CD4-positive, alpha-beta T cell (primary cell): ENCODE results near the gene ACAP2. TPM values are rescaled to one million over a fixed set of nuclear protein-coding genes. Genes with fewer than 3 reads are reported as not detected.

Source experiments
- ATAC-seq: fragments of 200-7000 bp; cut with Tn5 transposase; one replicate; pipeline ENCODE4 v1.10.0; 2022; ENCODE audit warnings: mild to moderate bottlenecking; ENCODE audit not compliant: poor library complexity
- CTCF ChIA-PET: fragments of 350-600 bp; sonication (Branson Sonifier 250); formaldehyde crosslinking; loops from one replicate; lab custom pipeline; 2021; ENCODE audit warnings: antibody characterized with exemption, inconsistent platforms; lab: Charles Lee
- POLR2A ChIA-PET: fragments of 350-600 bp; sonication (Branson Sonifier 250); formaldehyde crosslinking; loops from one replicate; lab custom pipeline; 2021; ENCODE audit warnings: antibody characterized with exemption, inconsistent platforms; lab: Charles Lee
- DNase-seq, 14 experiments: peaks; one replicate each; pipeline ENCODE4 v3.0.0-alpha.2; 2013 to 2020; ENCODE audit warnings: mixed read lengths in 2 of 14
- H3K27ac ChIP-seq, 2 donors: one replicate each; pipeline versions ENCODE4 v1.5.1 to v1.7.0; 2013; ENCODE audit warnings: low read length in 2 of 2, low read depth in 1 of 2, mild to moderate bottlenecking in 1 of 2
- H3K27me3 ChIP-seq, 2 experiments: 1 replicate in 1 of 2; 2 replicates in 1 of 2; pipeline versions ENCODE4 v1.6.1 to v1.7.0; 2013; ENCODE audit warnings: low read length in 2 of 2, control low read depth in 1 of 2, mild to moderate bottlenecking in 1 of 2, moderate library complexity in 1 of 2; ENCODE audit not compliant: insufficient read depth in 2 of 2, control insufficient read depth in 1 of 2
- H3K36me3 ChIP-seq: one replicate; pipeline ENCODE4 v1.6.1; 2013; ENCODE audit warnings: low read length, control low read depth; ENCODE audit not compliant: insufficient read depth
- H3K4me1 ChIP-seq: one replicate; pipeline ENCODE4 v1.6.1; 2013; ENCODE audit warnings: low read length, control low read depth; ENCODE audit not compliant: insufficient read depth
- H3K4me3 ChIP-seq: one replicate; pipeline ENCODE4 v1.5.1; 2013; ENCODE audit warnings: mild to moderate bottlenecking, low read length, moderate library complexity
- H3K9me3 ChIP-seq, 2 experiments: 1 replicate in 1 of 2; 2 replicates in 1 of 2; pipeline versions ENCODE4 v1.6.1 to v1.7.0; 2013; ENCODE audit warnings: low read length in 2 of 2, mild to moderate bottlenecking in 2 of 2, control low read depth in 1 of 2, moderate library complexity in 1 of 2; ENCODE audit not compliant: control insufficient read depth in 1 of 2, insufficient read depth in 1 of 2
- H3K27ac Mint-ChIP-seq: one replicate; pipeline ENCODE4 v1.8.0; 2020; ENCODE audit warnings: mixed read lengths
- H3K27me3 Mint-ChIP-seq: one replicate; pipeline ENCODE4 v1.8.0; 2021; ENCODE audit warnings: mixed read lengths
- H3K36me3 Mint-ChIP-seq: one replicate; pipeline ENCODE4 v1.8.0; 2021; ENCODE audit warnings: low read depth, mixed read lengths
- H3K4me1 Mint-ChIP-seq: one replicate; pipeline ENCODE4 v1.8.0; 2021; ENCODE audit warnings: low read depth, mixed read lengths
- H3K4me3 Mint-ChIP-seq: one replicate; pipeline ENCODE4 v1.8.0; 2020; ENCODE audit warnings: mild to moderate bottlenecking, mixed read lengths
- H3K9me3 Mint-ChIP-seq: one replicate; pipeline ENCODE4 v1.8.0; 2020; ENCODE audit warnings: mixed read lengths
- intact Hi-C, 2 experiments: fragments of 100-400 bp; cut with DNase I in 1 of 2; cut with micrococcal nuclease in 1 of 2; formaldehyde crosslinking; loops; one replicate each; pipeline versions ENCODE4 v1.15.1 to v1.9.0; 2023 to 2025; cut with DNase I, micrococcal nuclease
- total RNA-seq, 174 experiments: library from RNA in 2 of 174; stranded (reverse) in 2 of 174; gene quantifications; one replicate each; pipeline ENCODE4 v1.2.3 and lab custom pipeline; 2021 to 2026
- TF ChIP-seq, protein P1 (sequence below): fragments of 200-600 bp; IDR thresholded peaks from one replicate; pipeline ENCODE4 v1.8.0; 2022; ENCODE audit warnings: antibody characterized with exemption, mild to moderate bottlenecking

ACAP2 gene
- total RNA-seq, 2 experiments from 2014 or later = 50.7 to 51.4 TPM

DNA sequence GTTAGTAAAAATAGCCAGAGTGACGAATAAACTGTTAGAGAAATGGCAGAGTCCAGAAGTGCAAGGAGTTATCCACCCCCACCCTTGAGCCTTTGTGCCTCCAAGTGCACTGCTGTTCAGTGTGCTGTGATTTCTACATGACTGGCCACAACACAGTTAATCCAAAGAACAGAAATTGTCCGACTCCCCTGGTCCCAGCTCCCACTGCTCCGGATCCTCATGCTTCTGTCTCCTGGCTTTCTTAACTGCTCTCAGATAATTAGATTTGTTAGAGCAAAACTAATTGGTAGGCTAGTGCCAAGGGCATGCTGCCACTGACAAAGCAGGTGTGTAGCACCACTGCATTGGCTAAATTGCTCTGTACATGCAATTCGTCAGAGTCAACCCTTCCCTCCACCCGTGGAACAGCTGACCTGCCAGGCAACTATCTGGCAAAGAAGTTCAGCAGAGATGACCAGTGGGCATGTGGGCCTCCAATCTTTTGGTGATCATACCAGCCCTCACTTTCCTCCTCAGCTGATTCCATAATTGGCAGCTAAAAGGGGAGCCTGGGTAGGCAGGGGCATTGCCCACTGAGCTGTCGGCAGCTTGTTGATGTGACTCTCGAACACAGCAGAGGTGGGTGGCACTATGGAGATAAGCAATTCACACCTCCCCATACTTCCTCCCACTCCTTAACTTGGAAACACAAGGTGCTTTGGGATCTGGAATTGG lies 18.9 kb upstream of the ACAP2 start:
- intact Hi-C loops = no loop called here
- ATAC-seq (no peak), DNase-seq (no peak)
- TF ChIP-seq, protein P1, sequence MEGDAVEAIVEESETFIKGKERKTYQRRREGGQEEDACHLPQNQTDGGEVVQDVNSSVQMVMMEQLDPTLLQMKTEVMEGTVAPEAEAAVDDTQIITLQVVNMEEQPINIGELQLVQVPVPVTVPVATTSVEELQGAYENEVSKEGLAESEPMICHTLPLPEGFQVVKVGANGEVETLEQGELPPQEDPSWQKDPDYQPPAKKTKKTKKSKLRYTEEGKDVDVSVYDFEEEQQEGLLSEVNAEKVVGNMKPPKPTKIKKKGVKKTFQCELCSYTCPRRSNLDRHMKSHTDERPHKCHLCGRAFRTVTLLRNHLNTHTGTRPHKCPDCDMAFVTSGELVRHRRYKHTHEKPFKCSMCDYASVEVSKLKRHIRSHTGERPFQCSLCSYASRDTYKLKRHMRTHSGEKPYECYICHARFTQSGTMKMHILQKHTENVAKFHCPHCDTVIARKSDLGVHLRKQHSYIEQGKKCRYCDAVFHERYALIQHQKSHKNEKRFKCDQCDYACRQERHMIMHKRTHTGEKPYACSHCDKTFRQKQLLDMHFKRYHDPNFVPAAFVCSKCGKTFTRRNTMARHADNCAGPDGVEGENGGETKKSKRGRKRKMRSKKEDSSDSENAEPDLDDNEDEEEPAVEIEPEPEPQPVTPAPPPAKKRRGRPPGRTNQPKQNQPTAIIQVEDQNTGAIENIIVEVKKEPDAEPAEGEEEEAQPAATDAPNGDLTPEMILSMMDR = no peak
- Histone ChIP-seq H3K4me3 (no peak overlapping the region), H3K4me1 (peaks cover 10% of the 10 kb centered on the region), H3K27ac (no peak overlapping the region), H3K27me3 (no peaks in the 10 kb centered on the region), H3K9me3 (no peaks in the 10 kb centered on the region), H3K36me3 (no peaks in the 10 kb centered on the region)
- H3K27me3 Mint-ChIP-seq = no peaks in the 10 kb centered on the region
- POLR2A ChIA-PET = interaction anchor here (0.7 kb wide), 1 partner anchor 19 kb away, joined by 4 read pairs; the partner anchor contains the start of gene ACAP2
- no peak overlapping the region for H3K4me3 Mint-ChIP-seq
- H3K27ac Mint-ChIP-seq = no peak overlapping the region
- H3K9me3 Mint-ChIP-seq = no peaks in the 10 kb centered on the region
- H3K4me1 Mint-ChIP-seq = peaks cover 18% of the 10 kb centered on the region
- CTCF ChIA-PET = no interaction called here
- no peaks in the 10 kb centered on the region for H3K36me3 Mint-ChIP-seq

DNA sequence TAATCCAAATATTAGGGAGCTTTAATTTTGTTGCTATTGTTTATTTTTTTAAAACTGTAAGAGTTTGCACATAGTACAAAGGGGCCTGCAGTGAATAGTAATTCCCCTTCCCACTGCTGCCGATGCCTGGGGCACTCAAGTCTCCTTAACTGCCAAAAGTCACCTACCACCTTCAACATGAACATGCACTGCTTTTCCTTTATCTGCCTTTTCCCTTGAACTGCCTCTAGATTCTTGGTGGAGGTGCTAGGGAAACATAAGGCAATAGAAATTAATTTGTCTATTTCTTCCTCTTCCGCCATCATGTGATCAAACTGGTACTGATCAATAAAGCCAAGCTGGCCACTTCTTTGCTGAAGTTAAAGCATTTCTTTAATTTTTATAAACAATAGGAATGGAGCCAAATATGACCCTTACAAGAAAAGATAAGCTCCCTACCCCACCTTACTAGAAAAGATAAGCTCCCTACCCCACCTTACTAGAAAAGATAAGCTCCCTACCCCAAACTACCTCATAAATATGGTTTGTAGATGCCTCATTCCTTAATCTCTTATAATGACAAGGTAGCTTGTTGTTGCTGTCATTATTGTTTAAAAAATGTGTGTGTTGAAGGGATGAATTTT lies 17.4 kb upstream of the ACAP2 start:
- CTCF ChIA-PET = no interaction called here
- Histone ChIP-seq H3K27me3 (no peaks in the 10 kb centered on the region), H3K36me3 (no peaks in the 10 kb centered on the region), H3K4me1 (peaks cover 17% of the 10 kb centered on the region), H3K4me3 (no peak overlapping the region), H3K27ac (no peak overlapping the region), H3K9me3 (no peaks in the 10 kb centered on the region)
- no peak overlapping the region for H3K4me3 Mint-ChIP-seq
- peaks cover 26% of the 10 kb centered on the region for H3K4me1 Mint-ChIP-seq
- DNase-seq (no peak), ATAC-seq (no peak)
- H3K9me3 Mint-ChIP-seq = no peaks in the 10 kb centered on the region
- POLR2A ChIA-PET = interaction anchor here (1.1 to 2.2 kb wide), 2 partner anchors 18 to 90 kb away, joined by 5 to 11 read pairs; partner anchors contain the start of gene ACAP2
- no peaks in the 10 kb centered on the region for H3K36me3 Mint-ChIP-seq
- TF ChIP-seq, protein P1 = no peak
- H3K27me3 Mint-ChIP-seq = no peaks in the 10 kb centered on the region
- peak overlapping the region; percentile 22 for H3K27ac Mint-ChIP-seq
- intact Hi-C loops = no loop called here

DNA sequence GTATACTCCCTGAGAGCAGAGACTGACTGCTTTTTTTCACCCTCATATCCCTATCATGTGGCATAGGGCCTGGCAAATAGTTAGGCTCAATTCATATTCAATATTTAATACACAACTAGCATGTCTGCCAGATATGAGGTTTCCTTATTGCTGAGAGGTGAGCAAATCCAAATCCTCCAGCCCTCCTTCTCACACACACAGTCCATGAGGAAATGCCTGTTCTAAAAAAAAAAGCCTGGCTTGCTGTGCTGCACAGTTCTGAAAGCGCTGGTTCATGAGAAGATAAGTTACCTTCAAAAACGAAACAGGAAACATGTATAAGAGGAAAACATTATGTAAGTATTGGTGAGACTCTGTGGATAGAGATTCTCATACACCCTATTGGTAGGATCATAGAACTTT lies 15.5 kb upstream of the ACAP2 start:
- peaks cover 0 to 3% of the 10 kb centered on the region in 2 experiments for H3K9me3 ChIP-seq
- H3K4me1 Mint-ChIP-seq = peaks cover 31% of the 10 kb centered on the region
- peak overlapping the region; percentile 76 for H3K4me3 Mint-ChIP-seq
- H3K27me3 Mint-ChIP-seq = no peaks in the 10 kb centered on the region
- DNase-seq = peak in 4 of 14 experiments; percentile 16 to 66 (median 63)
- no peaks in the 10 kb centered on the region for H3K36me3 Mint-ChIP-seq
- TF ChIP-seq, protein P1 = no peak
- H3K4me3 ChIP-seq = peak overlapping the region; percentile 37
- no peaks in the 10 kb centered on the region for H3K9me3 Mint-ChIP-seq
- ChIA-PET CTCF (interaction anchor here (1.8 kb wide), 1 partner anchor 187 kb away, joined by 3 read pairs; the partner anchor contains the start of gene XXYLT1), POLR2A (interaction anchor here (1.2 kb wide), 1 partner anchor 15 kb away, joined by 3 read pairs; the partner anchor contains the start of gene ACAP2)
- H3K27ac Mint-ChIP-seq = peak overlapping the region; percentile 88
- H3K4me1 ChIP-seq = peaks cover 17% of the 10 kb centered on the region
- no peaks in the 10 kb centered on the region for H3K27me3 ChIP-seq
- intact Hi-C loops = loop anchor here in 1 of 2 experiments (2.0 to 5.0 kb wide), 2 partner anchors 16 to 61 kb away; partner anchors contain the start of gene ACAP2
- H3K27ac ChIP-seq = peak overlapping the region in 1 of 2 donors; percentile 62
- ATAC-seq = peak; percentile 98
- no peaks in the 10 kb centered on the region for H3K36me3 ChIP-seq
